ENCODE data around the gene PALM.

Gene PALM

GRCh38 chr19:791007-791566 is 82.4 kb downstream of the PALM start:
- Histone ChIP-seq H3K27ac (ENCODE audit: low read depth, low read length, poor library complexity, severe bottlenecking) (no peak overlapping the region), H3K9me3 (ENCODE audit: low read length) (no peaks in the 10 kb centered on the region), H3K9me2 (ENCODE audit: low read depth, low read length) (no peaks in the 10 kb centered on the region), H3K36me3 (ENCODE audit: insufficient read depth, low read length) (no peaks in the 10 kb centered on the region), H2AFZ (ENCODE audit: low read length) (no peak overlapping the region), H3K9ac (ENCODE audit: low read length) (no peak overlapping the region), H3K4me3 (ENCODE audit: low read depth, low read length, poor library complexity, severe bottlenecking) (no peak overlapping the region), H3F3A (ENCODE audit: insufficient read depth, low read length) (no peaks in the 10 kb centered on the region), H3K4me1 (ENCODE audit: insufficient read depth, low read length, severe bottlenecking) (peaks cover 6% of the 10 kb centered on the region), H3K27me3 (ENCODE audit: insufficient read depth, low read length) (peaks cover 9% of the 10 kb centered on the region; the same call in 1 of the 2 replicates), H3K4me2 (ENCODE audit: low read length) (no peak overlapping the region), H4K20me1 (ENCODE audit: insufficient read depth, low read length) (no peaks in the 10 kb centered on the region), H3K79me2 (ENCODE audit: insufficient read depth, low read length) (no peaks in the 10 kb centered on the region)
- no peak for TF ChIP-seq EZH2 (IDR thresholded peaks at IDR 0.05; ENCODE audit: borderline replicate concordance, low read length)
- TF ChIP-seq, protein P1, sequence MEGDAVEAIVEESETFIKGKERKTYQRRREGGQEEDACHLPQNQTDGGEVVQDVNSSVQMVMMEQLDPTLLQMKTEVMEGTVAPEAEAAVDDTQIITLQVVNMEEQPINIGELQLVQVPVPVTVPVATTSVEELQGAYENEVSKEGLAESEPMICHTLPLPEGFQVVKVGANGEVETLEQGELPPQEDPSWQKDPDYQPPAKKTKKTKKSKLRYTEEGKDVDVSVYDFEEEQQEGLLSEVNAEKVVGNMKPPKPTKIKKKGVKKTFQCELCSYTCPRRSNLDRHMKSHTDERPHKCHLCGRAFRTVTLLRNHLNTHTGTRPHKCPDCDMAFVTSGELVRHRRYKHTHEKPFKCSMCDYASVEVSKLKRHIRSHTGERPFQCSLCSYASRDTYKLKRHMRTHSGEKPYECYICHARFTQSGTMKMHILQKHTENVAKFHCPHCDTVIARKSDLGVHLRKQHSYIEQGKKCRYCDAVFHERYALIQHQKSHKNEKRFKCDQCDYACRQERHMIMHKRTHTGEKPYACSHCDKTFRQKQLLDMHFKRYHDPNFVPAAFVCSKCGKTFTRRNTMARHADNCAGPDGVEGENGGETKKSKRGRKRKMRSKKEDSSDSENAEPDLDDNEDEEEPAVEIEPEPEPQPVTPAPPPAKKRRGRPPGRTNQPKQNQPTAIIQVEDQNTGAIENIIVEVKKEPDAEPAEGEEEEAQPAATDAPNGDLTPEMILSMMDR (IDR thresholded peaks at IDR 0.05; ENCODE audit: low read length) = no peak

DNA sequence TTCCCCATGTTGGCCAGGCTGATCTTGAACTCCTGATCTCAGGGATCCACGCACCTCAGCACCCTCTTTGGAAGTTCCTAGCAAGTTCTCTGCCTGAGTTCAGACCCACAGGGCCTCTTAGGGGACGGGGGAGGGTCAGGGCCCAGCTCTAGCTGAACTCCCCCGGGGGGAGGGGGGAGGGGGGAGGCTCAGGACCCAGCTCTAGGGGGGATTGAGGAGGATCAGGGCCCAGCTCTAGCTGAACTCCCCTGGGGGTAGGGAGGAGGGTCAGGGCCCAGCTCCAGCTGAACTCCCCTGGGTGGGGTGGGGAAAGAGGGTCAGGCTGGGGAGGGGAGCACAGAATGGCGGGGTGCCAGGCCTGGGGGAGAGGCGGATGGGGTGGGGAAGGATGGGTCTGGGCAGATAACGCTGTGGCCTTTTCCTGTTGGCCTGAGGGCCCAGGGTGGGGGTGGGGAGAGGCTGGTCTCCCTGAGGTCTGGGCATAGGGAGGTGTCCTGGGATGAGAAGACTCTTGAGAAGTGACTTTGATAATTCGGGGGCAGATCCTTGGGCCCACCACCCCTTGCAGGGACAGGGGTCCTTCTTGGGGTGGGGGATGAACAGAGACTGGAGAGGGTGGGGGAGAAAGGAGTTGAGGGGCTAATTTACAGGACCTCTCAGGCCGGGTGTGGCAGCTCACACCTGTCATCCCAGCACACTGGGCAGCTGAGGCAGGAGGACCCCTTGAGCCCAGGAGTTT is 83.0 kb downstream of the PALM start:
- Histone ChIP-seq H3K9me3 (ENCODE audit: low read length) (no peaks in the 10 kb centered on the region), H4K20me1 (ENCODE audit: insufficient read depth, low read length) (no peaks in the 10 kb centered on the region), H3K9ac (ENCODE audit: low read length) (no peak overlapping the region), H3K36me3 (ENCODE audit: insufficient read depth, low read length) (no peaks in the 10 kb centered on the region), H3K79me2 (ENCODE audit: insufficient read depth, low read length) (no peaks in the 10 kb centered on the region), H3K4me1 (ENCODE audit: insufficient read depth, low read length, severe bottlenecking) (peaks cover 11% of the 10 kb centered on the region), H3K27me3 (ENCODE audit: insufficient read depth, low read length) (peaks cover 9% of the 10 kb centered on the region; the same call in 1 of the 2 replicates), H2AFZ (ENCODE audit: low read length) (no peak overlapping the region), H3K4me2 (ENCODE audit: low read length) (no peak overlapping the region), H3K4me3 (ENCODE audit: low read depth, low read length, poor library complexity, severe bottlenecking) (no peak overlapping the region), H3K27ac (ENCODE audit: low read depth, low read length, poor library complexity, severe bottlenecking) (no peak overlapping the region), H3K9me2 (ENCODE audit: low read depth, low read length) (no peaks in the 10 kb centered on the region), H3F3A (ENCODE audit: insufficient read depth, low read length) (no peaks in the 10 kb centered on the region)
- TF ChIP-seq EZH2 (IDR thresholded peaks at IDR 0.05; ENCODE audit: borderline replicate concordance, low read length) = no peak
- TF ChIP-seq, protein P1 (IDR thresholded peaks at IDR 0.05; ENCODE audit: low read length) = no peak

DNA sequence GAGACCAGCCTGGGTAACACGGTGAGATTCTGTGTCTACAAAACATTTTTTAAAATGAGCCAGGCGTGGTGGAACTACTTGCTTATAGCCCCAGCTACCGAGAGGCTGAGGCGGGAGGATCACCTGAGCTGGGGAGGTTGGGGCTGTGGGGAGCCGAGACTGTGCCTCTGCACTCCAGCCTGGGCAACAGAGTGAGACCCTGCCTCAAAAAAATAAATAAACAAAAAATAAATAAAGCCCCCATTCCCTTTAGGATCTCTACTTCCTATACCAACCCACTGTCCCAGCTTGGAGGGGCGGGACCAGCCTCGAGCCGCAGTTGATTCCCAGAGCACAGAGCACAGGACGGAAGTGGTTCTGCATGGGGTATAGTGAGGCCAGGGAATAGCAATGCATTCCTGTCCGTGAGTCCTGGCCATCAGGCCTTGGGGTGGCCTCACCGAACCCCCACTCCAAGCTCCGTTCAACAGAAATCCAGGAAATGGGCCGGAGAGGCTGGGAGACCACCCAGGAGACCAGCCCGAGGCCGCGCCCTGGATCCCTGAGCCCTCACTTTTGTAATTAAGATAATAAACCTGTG is 83.7 kb downstream of the PALM start:
- no peaks in the 10 kb centered on the region for H3K9me2 ChIP-seq (ENCODE audit: low read depth, low read length)
- H3K9ac ChIP-seq (ENCODE audit: low read length) = no peak overlapping the region
- no peak overlapping the region for H3K27ac ChIP-seq (ENCODE audit: low read depth, low read length, poor library complexity, severe bottlenecking)
- peaks cover 7% of the 10 kb centered on the region; the same call in 1 of the 2 replicates for H3K27me3 ChIP-seq (ENCODE audit: insufficient read depth, low read length)
- no peak overlapping the region for H2AFZ ChIP-seq (ENCODE audit: low read length)
- H3K79me2 ChIP-seq (ENCODE audit: insufficient read depth, low read length) = no peaks in the 10 kb centered on the region
- H3F3A ChIP-seq (ENCODE audit: insufficient read depth, low read length) = no peaks in the 10 kb centered on the region
- no peak for TF ChIP-seq EZH2 (IDR thresholded peaks at IDR 0.05; ENCODE audit: borderline replicate concordance, low read length)
- TF ChIP-seq, protein P1 (IDR thresholded peaks at IDR 0.05; ENCODE audit: low read length) = no peak
- no peak overlapping the region for H3K4me2 ChIP-seq (ENCODE audit: low read length)
- no peaks in the 10 kb centered on the region for H4K20me1 ChIP-seq (ENCODE audit: insufficient read depth, low read length)
- H3K4me3 ChIP-seq (ENCODE audit: low read depth, low read length, poor library complexity, severe bottlenecking) = no peak overlapping the region
- H3K9me3 ChIP-seq (ENCODE audit: low read length) = no peaks in the 10 kb centered on the region
- H3K4me1 ChIP-seq (ENCODE audit: insufficient read depth, low read length, severe bottlenecking) = peaks cover 11% of the 10 kb centered on the region
- H3K36me3 ChIP-seq (ENCODE audit: insufficient read depth, low read length) = no peaks in the 10 kb centered on the region

Data from OCI-LY1 (cell line).